ENCODE data around the gene SMIM5.
A peak's percentile ranks its signal among the peaks of the same experiment; 100 is the strongest.

The SMIM5 gene

GRCh38 chr17:75640556-75641119 is 7.4 kb downstream of the SMIM5 start:
- H3K4me3 Mint-ChIP-seq = no peak overlapping the region
- no peaks in the 10 kb centered on the region for H3K27me3 Mint-ChIP-seq
- H3K9me3 Mint-ChIP-seq = no peaks in the 10 kb centered on the region
- DNase-seq = no peak
- ATAC-seq = no peak
- no peak overlapping the region for H3K27ac Mint-ChIP-seq
- peaks cover under 1% of the 10 kb centered on the region for H3K4me1 Mint-ChIP-seq

DNA sequence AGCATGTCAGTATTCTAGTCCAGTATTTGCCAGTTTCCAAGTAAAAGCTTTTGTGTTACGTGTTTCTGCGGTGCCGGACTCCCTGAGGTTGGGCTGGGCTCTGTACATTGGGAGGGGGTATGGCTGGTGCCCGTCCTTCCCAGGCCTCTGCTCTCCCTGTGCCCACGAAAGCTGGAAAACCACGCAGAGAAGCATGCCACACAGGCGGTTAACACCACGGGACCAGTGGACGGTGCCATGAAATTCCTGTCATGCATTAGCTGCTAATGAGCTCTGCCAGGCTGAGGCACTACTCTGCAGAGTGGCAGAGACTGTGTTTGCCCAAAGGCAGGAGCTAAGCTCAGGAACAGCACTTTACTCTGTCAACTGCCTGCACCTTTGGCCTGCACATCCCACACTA is 8.1 kb downstream of the SMIM5 start:
- no peaks in the 10 kb centered on the region for H3K27me3 Mint-ChIP-seq
- peaks cover 8% of the 10 kb centered on the region for H3K4me1 Mint-ChIP-seq
- ATAC-seq (no peak), DNase-seq (no peak)
- no peaks in the 10 kb centered on the region for H3K9me3 Mint-ChIP-seq
- no peak overlapping the region for H3K4me3 Mint-ChIP-seq
- H3K27ac Mint-ChIP-seq = no peak overlapping the region

- H3K27me3 Mint-ChIP-seq = no peaks in the 10 kb centered on the region
- ATAC-seq = no peak
- peaks cover 13% of the 10 kb centered on the region for H3K4me1 Mint-ChIP-seq
- H3K9me3 Mint-ChIP-seq = no peaks in the 10 kb centered on the region
- no peak overlapping the region for H3K4me3 Mint-ChIP-seq
- no peak for DNase-seq
- H3K27ac Mint-ChIP-seq = no peak overlapping the region
These were observed 9.0 kb downstream of the SMIM5 start for GRCh38 chr17:75642182-75642783.

GRCh38 chr17:75642784-75643642 is 9.8 kb downstream of the SMIM5 start:
- peaks cover 13% of the 10 kb centered on the region for H3K4me1 Mint-ChIP-seq
- H3K9me3 Mint-ChIP-seq = no peaks in the 10 kb centered on the region
- ATAC-seq = no peak
- no peaks in the 10 kb centered on the region for H3K27me3 Mint-ChIP-seq
- H3K4me3 Mint-ChIP-seq = no peak overlapping the region
- DNase-seq = no peak
- H3K27ac Mint-ChIP-seq = peak overlapping the region in 1 of 2 donors; percentile 54

GRCh38 chr17:75643643-75644017 is 10.4 kb downstream of the SMIM5 start:
- H3K4me3 Mint-ChIP-seq = no peak overlapping the region
- no peaks in the 10 kb centered on the region for H3K9me3 Mint-ChIP-seq
- no peak for ATAC-seq
- DNase-seq = no peak
- H3K27me3 Mint-ChIP-seq = no peaks in the 10 kb centered on the region
- peaks cover 13% of the 10 kb centered on the region for H3K4me1 Mint-ChIP-seq
- H3K27ac Mint-ChIP-seq = no peak overlapping the region

DNA sequence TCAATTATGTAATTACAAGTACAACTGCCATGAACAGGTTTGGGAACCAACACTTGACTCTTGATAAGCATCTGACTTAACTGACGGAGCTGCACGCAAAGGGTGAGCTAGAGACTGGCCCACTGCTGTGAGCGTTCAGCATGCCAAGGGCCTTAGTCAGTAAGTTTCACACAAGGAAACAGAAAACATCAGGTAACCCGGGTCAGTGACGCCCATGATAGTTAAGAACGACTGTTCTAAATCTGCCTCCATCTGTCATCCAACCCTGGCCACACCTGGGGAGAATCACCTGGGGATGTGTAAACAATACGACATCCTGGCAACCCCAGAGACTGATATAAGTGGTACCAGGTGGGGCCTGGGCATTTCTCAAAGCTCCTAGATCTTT is 12.3 kb downstream of the SMIM5 start:
- H3K27ac Mint-ChIP-seq = no peak overlapping the region
- DNase-seq = no peak
- H3K4me3 Mint-ChIP-seq = no peak overlapping the region
- ATAC-seq = no peak
- H3K9me3 Mint-ChIP-seq = no peaks in the 10 kb centered on the region
- H3K4me1 Mint-ChIP-seq = peaks cover 13% of the 10 kb centered on the region
- no peaks in the 10 kb centered on the region for H3K27me3 Mint-ChIP-seq

GRCh38 chr17:75645889-75646637 is 12.8 kb downstream of the SMIM5 start:
- DNase-seq (no peak), ATAC-seq (peak; percentile 76)
- H3K4me1 Mint-ChIP-seq = peaks cover 13% of the 10 kb centered on the region
- no peaks in the 10 kb centered on the region for H3K27me3 Mint-ChIP-seq
- H3K4me3 Mint-ChIP-seq = peak overlapping the region in 1 of 2 donors; percentile 44
- H3K9me3 Mint-ChIP-seq = no peaks in the 10 kb centered on the region
- peak overlapping the region; percentile 65 to 71 for H3K27ac Mint-ChIP-seq

DNA sequence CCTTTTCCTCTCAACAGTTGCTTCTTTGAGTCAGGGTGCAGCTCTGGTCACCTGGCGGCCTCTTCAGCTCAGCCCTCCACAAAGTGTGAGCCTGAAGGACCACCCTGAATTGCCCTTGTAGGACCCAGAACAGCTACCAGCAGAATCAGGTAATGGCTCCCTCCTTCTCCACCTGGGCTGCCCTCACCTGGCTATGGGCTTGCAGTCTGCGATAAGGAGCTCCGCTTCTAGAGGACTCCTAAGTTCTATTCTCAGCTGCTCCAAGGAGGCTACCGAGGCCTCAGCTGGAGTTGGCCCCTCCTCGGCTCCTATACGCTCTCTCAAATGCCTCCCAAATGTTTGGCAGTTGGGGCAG is 13.4 kb downstream of the SMIM5 start:
- no peak for ATAC-seq
- H3K4me3 Mint-ChIP-seq = no peak overlapping the region

GRCh38 chr17:75647061-75647460 is 13.8 kb downstream of the SMIM5 start:
- ATAC-seq (no peak), DNase-seq (no peak)
- Mint-ChIP-seq H3K4me3 (no peak overlapping the region), H3K27ac (no peak overlapping the region), H3K9me3 (no peaks in the 10 kb centered on the region), H3K27me3 (no peaks in the 10 kb centered on the region), H3K4me1 (peaks cover 13% of the 10 kb centered on the region)

More for the DNA sequence above, 13.4 kb downstream of the SMIM5 start:
- H3K4me1 Mint-ChIP-seq = peaks cover 13% of the 10 kb centered on the region
- H3K9me3 Mint-ChIP-seq = no peaks in the 10 kb centered on the region
- H3K27me3 Mint-ChIP-seq = no peaks in the 10 kb centered on the region
- no peak overlapping the region for H3K27ac Mint-ChIP-seq
- DNase-seq = no peak

GRCh38 chr17:75647921-75648320 is 14.7 kb downstream of the SMIM5 start:
- peaks cover 19% of the 10 kb centered on the region for H3K4me1 Mint-ChIP-seq
- no peaks in the 10 kb centered on the region for H3K9me3 Mint-ChIP-seq
- H3K27ac Mint-ChIP-seq = peak overlapping the region in 1 of 2 donors; percentile 55
- no peak for ATAC-seq
- no peaks in the 10 kb centered on the region for H3K27me3 Mint-ChIP-seq
- H3K4me3 Mint-ChIP-seq = no peak overlapping the region
- DNase-seq = no peak

DNA sequence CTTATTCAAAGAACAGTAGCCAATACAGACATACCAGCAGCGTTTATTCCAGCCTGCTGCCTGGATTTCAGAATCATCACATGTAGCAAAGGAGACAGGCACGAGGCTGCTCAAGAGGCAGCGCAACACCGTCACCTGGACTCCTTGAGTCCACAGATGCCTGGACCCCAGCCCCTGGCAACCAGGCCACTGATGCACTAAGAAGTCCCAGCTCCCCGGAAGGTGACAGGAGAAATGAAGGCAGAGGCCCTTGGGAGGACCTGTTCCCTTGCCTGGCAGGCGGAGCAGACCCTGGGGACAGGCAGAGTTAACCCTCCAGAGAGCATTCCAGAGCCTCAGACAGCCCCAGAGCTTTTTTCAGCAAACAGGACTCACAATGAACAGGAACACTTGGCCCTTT is 16.5 kb downstream of the SMIM5 start:
- Mint-ChIP-seq H3K9me3 (no peaks in the 10 kb centered on the region), H3K4me3 (no peak overlapping the region), H3K27ac (no peak overlapping the region), H3K4me1 (peaks cover 21% of the 10 kb centered on the region), H3K27me3 (no peaks in the 10 kb centered on the region)
- no peak for DNase-seq
- ATAC-seq = no peak

GRCh38 chr17:75650874-75651273 is 17.6 kb downstream of the SMIM5 start:
- no peaks in the 10 kb centered on the region for H3K9me3 Mint-ChIP-seq
- ATAC-seq (no peak), DNase-seq (no peak)
- no peak overlapping the region for H3K27ac Mint-ChIP-seq
- peaks cover 18% of the 10 kb centered on the region for H3K4me1 Mint-ChIP-seq
- no peak overlapping the region for H3K4me3 Mint-ChIP-seq
- H3K27me3 Mint-ChIP-seq = no peaks in the 10 kb centered on the region

GRCh38 chr17:75652341-75652740 is 19.1 kb downstream of the SMIM5 start:
- H3K9me3 Mint-ChIP-seq = no peaks in the 10 kb centered on the region
- peak overlapping the region in 1 of 2 donors; percentile 10 for H3K4me3 Mint-ChIP-seq
- H3K4me1 Mint-ChIP-seq = peaks cover 8% of the 10 kb centered on the region
- DNase-seq (no peak), ATAC-seq (no peak)
- H3K27ac Mint-ChIP-seq = peak overlapping the region in 1 of 2 donors; percentile 52
- no peaks in the 10 kb centered on the region for H3K27me3 Mint-ChIP-seq

- peaks cover 8% of the 10 kb centered on the region for H3K4me1 Mint-ChIP-seq
- peak in 1 of 2 donors; percentile 43 for DNase-seq
These were observed 19.8 kb downstream of the SMIM5 start for GRCh38 chr17:75652934-75653549.

GRCh38 chr17:75654176-75654575 is 20.9 kb downstream of the SMIM5 start:
- DNase-seq (no peak), ATAC-seq (no peak)
- Mint-ChIP-seq H3K27me3 (no peaks in the 10 kb centered on the region), H3K9me3 (no peaks in the 10 kb centered on the region), H3K27ac (no peak overlapping the region), H3K4me1 (peaks cover 8% of the 10 kb centered on the region), H3K4me3 (no peak overlapping the region)

More at GRCh38 chr17:75652934-75653549, 19.8 kb downstream of the SMIM5 start:
- Mint-ChIP-seq H3K9me3 (no peaks in the 10 kb centered on the region), H3K27me3 (no peaks in the 10 kb centered on the region), H3K27ac (peak overlapping the region in 1 of 2 donors; percentile 73), H3K4me3 (no peak overlapping the region)
- ATAC-seq = peak; percentile 73
